Stimulated activated CD8-positive, alpha-beta memory T cell treated with anti-CD3 and anti-CD28 coated beads, Interleukin-15, amount 100 ng/mL, for 48 hours (primary cell): ENCODE data around the gene ZNF438.
"Not testable (repeated sequence)": the region's sequence is repeated elsewhere in the genome, so short reads cannot be mapped to it uniquely, and the experiment has no call there.

ENCODE experiments used
- DNase-seq, 2 donors: peaks; one replicate each; pipeline ENCODE4 v3.0.0-alpha.2; 2020; ENCODE audit warnings: low read depth in 2 of 2

Gene ZNF438

DNA sequence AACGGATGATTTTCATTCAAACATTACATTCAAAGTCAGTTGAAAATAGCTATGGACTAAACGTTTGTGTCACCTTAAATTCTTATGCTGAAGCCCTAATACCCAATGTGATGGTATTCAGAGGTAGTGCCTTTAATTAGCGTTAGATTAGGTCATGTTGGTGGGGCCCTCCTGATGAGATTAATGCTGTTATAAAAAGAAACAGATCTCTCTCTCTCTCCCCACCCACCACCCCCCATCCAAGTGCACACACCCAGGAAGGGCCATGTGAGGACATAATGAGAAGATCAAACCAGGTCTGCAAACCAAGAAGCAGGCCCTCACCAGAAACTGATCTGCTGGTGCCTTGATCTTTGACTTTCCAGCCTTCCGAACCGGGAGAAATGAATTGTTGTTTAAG, 44.2 kb downstream of the ZNF438 start:
- DNase-seq, result no peak

DNA sequence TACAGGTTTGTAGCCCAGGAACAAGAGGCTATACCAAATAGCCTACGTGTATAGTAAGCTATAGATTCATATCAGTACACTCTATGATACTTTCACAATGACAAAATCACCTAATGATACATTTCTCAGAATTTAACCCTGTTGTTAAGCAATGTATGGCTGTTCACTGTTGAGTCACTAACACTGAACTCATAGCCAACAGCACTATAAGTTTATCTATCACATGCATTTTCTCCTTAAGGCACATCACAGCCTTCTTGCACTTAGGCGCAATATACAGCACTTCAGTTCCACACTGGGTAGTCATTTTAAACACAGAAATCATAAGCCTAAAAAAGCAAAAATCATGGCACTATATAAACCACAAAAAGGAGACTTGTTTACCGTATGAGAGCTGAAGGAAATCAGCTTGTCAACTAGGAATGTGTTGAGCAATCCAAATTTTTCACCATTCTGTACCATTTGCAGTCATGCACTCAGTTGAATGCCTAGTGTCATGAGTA, 45.6 kb downstream of the ZNF438 start:
- no peak for DNase-seq

DNA sequence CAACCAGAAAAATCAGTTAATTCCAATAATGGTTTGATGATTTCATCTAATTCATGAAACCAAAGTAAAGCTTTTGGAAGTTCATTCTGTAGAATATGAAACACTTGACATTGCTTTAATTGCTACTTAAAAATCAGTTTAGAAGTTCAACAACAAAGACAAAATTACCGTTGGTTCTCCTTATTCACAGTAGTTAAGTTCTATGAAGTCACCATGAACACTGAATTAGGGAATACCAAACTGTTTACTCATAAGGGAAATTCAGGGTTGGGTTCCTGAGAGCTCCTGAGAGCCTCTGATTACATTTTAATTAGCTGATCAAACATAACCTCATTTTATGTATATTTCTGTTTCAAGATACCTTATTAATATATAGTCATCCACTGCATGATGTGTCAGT, 46.2 kb downstream of the ZNF438 start:
- no peak for DNase-seq

DNA sequence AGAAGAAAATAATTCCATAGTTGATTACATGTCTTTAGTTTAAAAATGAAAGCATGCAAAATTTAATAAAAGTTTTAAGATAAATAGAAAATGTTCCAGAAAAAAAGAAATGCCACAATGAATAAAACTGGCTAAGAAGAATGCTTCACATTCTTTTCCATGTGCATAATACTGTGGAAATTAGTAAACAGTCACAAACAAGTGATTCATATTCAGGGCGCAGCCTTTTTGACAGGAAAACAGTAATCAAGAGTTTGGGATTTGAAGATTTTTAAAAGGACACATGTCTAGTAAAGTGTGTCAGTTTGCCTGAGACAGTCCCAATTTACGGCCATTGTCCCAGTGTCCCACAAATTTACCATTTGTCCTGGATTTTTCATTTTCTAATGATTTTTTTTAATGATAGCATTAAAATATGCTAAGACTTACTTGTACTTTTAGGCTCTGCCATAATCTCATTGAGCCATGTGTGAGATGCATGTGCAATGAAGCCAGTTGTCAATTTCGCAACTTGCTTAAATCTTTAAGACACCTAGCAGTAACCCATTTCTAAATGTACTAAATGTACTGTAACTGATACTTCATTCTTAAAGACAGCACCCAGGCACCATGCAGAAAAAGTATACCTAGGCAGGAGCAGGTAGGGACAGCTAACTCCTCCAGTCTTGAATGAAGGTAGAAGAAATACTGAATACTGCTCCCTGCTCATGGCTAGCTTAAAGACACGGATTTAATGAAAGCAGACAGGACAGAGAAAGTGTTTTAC, 46.9 kb downstream of the ZNF438 start:
- DNase-seq, result no peak

DNA sequence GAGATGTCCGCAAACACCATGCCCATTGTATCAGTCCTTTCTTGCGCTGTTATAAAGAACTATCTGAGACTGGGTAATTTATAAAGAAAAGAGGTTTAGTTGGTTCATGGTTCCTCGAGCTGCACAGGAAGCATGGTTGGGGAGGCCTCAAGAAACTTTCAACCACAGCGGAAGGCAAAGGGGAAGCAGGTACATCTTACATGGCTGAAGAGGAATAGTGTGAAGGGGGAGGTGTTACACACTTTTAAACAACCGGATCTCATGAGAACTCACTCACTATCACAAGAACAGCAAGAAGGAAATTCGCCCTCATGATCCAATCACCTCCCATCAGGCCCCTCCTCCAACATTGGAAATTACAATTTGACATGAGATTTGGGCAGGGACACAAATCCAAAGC, 48.5 kb downstream of the ZNF438 start:
- not testable (repeated sequence) for DNase-seq

DNA sequence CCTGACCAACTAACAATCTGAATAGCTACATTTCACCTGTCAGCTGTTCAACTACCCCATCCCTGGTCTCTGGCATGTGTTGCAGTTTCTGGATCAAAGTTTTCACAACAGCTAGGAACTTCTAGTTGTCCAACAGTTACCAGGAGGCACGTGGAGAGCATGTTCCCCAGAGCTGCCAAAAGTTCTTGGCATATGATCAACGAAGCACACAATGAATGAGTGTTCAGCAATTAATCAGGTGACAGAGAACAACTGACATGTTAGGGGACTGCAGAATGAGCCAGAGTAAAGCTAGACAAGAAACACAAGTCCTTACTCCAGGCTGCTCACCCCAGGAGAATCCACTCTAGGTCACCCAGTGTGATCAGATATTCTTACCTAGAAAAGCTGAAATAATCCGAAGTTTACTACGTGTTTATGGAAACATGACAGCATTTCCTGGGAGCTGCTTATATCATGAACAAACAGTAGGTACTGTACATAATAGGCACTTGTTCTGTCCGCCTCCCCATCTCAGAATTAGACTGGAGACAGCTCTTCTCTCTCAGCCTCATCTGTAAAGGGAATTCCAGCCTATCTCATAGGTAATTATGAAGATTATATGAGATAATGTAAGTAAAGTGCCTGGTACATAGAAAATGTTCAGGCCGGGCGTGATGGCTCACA, 50.6 kb downstream of the ZNF438 start:
- DNase-seq, result no peak

DNA sequence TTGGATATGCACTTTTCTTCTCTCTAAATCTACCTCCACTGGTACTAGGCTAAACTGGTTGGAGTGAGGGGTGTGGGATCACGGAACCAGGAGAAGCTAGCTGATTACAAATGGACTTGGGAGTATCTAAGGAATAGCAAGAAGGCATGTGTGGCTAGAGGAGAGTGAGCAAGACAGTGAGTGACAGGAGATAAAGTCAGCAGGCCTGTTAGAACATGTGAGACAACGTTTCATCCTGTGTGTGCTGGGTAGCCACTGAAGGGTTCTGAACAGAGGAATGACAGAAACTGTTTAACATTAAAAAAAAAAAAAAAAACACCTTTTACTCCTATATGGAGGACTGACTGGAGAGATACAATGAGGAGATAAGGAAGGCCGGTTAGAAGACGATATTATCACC, 51.7 kb downstream of the ZNF438 start:
- DNase-seq, result no peak

DNA sequence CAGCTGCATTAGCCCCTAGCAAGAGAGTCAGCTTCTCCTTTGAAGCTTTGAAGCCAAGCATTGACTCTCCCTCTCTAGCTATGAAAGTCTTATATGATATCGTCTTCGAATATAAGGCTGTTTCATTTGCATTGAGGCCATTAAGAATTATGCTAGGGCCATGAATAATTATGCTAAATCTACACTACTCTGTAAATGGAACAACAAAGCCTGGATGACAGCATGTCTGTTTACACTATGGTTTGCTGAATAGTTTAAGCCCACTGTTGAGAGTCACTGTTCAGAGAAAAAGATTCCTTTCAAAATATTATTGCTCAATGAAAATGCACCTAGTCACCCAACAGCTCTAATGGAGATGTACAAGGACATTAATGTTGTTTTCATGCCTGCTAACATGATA, 52.8 kb downstream of the ZNF438 start:
- DNase-seq, result no peak

DNA sequence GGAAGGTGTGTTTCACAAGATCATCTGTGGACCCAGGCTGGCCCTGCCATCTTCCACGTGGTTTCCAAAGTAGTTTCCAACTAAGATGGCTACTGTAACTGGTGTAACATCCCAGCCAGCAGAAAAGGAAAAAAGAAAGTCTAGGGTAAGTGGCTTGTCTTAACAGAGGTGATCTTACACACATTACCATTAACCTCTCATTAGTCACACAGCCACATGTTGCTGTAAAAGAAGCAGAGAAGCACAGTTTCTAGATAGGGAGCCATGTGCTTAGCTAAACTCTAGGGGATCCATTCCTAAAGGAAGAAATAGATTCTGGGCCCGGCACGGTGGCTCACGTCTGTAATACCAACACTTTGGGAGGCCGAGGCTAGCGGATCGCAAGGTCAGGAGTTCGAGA, 54.3 kb downstream of the ZNF438 start:
- DNase-seq, result no peak

DNA sequence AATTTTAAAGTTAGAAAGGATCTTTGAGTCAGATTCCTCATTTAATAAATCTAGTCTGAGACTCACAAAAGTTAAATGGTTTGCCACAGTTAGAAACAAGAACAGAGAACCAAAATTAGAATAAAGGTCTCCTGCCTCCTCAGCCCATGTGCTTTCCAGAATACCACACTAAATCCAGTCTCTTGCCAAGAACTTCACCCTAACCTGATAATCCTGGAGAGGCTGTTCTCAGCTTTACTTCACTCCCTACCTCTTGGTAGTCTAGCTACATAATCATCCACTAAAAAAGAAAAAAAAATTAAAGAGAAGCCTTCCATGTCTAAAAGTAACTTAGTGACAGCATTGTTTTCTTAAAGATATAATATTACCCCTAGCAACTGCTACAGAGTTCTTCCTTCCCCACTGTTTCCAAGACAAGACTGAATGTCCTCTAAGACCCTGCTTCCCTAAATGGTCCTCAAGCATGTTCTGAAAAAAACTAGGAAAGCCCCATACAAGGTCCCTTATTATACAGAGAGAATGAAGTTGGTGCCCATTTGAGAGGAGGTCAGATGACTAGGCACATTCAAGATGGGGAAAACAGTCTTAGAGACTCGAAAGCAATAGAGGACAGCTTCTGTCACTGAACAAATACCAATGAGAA, 56.8 kb downstream of the ZNF438 start:
- DNase-seq, result no peak

DNA sequence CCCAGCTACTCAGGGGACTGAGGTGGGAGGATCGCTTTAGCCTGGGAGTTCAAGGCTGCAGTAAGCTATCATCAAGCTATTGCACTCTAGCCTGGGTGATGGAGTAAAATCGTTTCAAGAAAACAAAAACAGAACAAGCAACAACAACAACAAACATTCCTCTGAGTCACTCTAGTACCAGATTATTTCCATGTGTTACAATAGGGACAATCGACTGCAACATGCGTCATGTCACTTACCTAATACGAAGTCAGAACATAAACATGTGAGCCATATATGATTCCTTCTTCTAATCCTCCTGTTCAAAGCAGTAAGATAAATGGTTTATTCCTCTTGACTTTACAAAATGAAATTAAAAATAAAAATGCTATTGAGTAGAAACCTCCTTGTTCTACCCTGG, 57.3 kb downstream of the ZNF438 start:
- no peak for DNase-seq

DNA sequence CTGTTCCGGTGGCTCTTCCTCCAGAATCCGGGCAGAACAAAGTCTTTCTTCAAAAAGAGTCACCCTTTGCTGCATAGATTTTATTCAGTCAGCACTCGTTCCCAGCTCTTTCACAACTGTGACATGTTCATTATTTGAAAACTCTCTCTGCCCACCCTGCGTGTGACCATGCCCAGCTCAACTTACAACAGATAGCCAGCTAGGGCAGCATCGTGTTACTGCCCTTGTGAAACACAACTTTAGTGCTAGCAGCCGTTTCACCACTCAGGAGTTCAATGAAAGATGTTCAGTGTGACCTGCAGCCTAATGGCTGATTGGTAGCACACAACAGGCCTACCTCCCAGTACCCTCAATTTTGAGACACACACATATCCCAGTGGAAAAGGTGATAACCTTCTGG, 57.9 kb downstream of the ZNF438 start:
- no peak for DNase-seq

DNA sequence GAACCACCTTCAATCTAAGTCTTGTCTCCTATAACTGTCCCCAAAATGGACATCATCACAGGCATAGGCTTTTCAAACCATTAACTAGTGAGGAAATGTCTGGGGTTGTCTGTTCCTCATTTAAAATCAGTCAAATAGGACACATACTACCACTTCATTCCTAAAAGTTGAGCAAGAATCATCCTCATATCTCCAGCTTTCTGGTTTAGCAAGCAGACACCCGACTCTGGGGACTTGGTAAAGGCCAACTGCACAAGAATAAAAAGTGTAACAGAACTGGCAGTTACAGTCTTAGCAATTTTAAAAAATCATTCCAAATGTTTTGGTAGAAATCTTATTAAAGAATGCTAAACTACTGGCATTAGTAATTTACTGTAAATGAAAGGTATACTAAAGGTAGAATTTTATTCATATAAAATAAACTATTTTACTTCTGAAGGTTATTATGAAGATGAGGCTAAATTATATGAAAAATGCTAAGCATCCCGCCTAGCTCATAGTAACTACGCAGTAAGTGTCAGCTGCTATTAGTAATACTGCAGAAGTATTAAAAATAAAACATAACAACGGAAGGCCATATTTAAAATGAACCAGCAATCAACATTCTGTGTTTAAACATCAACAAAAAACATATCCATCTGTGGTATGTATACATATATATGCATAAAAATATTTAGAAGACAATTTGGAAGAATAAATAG, 60.8 kb downstream of the ZNF438 start:
- DNase-seq, result no peak

DNA sequence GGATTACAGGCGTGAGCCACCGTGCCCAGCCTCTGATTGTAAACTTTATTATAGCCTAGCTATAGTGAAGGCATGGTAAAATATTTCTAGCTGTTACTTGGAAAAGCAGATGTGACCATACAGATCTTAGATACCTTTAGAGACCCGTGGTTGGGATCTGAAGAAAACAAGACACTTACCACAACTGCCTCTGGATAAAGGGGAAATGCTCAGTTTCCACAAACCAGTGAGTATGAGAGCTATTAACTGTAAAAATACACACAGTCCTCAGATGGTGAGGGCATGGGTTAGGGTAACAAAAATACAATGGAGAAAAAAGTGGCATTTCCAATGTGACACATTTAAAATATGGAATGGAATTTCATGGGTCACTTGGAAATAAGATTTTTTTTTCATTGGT, 63.0 kb downstream of the ZNF438 start:
- DNase-seq, result no peak

DNA sequence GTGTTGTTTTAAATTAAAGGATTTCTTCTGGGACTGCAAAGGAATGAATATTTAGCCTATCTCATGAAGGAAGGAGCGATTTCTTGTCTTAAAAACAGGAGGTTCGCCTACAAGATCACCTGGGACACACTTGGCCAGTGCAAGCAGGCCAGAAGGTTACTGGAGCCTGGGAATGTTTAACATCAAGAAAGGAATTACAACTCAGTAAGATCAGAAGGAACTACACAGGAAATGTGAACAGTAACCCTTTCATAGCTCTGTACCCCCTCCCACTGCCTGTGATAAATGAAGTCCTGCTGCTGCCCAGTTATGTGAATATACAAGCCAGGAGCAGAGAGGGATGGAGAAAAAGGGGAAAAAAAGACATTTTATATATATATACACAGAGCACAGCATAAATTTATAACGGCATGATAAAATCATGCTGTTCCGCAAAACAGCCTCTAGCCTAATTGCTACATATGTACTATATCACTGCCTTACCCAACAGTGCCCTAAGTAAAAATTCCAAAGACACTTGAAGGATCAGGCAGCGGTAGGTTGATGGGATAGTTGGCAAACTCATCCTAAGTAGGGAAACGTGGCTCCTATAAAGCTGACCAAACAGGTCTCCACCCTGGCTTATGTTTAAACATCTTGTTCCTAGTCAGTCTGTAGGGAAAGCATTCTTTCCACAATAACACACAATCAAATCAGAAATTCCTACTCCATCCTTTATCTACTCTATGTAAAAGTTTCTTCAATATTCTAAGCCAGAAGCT, 63.8 kb downstream of the ZNF438 start:
- DNase-seq, result no peak

DNA sequence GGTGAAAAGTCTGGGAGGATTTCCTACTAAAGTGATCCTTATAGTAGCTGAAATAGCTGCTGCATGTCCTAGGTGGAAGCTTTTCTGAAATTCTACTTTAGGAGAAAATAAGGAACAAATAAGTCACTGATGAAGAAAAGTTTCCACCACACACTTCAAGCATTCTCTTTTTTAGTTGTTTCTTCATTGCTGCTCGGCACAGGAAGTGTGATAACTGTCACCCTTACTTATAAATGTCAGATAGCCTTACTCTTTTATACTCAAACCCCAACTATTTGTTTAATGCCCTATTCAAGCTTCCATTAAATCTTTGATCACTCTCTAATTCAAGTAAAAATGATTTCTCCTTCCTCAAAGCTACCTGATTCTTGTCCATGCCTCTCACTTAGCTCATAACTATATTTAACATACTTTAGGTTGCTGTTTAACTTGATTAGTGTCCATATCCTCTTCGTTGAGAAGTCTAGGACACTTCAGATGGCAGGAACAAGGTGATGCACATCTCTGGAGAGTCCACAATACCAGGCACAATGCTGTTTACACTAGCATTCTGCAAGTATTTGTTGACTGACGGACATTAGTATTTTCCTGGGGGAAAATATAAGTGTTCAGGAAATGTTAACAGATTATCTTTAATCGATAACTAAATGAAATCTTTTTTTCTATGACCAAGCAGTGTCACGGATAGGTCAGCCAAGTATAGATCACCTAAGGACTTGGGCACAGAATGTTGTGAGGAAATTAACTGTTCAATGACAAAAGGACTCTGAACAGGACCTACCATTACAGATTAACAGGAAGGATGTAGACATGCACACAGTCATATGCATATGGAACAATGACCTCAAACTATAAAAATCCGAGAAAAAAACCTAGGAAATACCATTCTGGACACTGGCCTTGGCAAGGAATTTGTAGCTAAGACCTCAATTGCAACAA, 67.4 kb downstream of the ZNF438 start:
- DNase-seq, result no peak

DNA sequence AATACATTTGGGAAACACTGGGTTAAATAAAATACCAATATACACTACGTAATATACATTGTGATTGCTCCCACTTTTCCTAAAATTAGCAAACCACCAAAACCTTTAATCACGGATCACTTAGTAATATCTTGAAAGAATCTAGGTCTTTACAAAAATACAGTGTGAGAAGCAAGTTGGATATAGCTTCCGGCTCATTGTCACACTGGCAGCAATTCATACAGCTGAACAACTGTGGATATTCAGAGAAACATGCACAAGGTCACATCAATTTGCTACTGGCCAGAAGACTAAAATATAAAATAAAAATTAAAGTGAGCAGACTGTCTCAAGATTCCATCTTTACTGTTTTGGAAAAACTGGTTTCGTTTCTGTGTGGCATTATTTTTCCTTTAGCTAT, 69.1 kb downstream of the ZNF438 start:
- no peak for DNase-seq

DNA sequence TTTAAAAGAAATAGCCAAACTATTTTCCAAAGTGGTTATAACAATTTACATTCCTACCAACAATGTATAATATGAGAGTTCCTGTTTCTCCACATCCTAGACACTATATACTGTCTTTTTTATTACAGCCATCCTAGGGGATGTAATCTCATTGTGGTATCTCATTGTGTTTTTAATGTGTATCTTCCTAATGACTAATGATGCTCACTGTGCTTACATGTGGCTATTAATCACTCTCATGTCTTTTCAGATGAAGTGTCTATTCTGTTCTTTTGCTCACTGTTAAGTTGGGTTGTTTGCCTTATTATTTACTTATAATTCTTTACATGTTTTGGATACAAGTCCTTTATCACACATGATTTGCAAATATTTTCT, 71.8 kb downstream of the ZNF438 start:
- no peak for DNase-seq

DNA sequence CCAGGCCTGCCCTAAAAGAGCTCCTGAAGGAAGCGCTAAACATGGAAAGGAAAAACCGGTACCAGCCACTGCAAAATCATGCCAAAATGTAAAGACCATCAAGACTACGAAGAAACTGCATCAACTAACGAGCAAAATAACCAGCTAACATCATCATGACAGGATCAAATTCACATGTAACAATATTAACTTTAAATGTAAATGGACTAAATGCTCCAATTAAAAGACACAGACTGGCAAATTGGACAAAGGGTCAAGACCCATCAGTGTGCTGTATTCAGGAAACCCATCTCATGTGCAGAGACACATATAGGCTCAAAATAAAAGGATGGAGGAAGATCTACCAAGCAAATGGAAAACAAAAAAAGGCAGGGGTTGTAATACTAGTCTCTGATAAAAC, 82.4 kb downstream of the ZNF438 start:
- DNase-seq, result not testable (repeated sequence)

DNA sequence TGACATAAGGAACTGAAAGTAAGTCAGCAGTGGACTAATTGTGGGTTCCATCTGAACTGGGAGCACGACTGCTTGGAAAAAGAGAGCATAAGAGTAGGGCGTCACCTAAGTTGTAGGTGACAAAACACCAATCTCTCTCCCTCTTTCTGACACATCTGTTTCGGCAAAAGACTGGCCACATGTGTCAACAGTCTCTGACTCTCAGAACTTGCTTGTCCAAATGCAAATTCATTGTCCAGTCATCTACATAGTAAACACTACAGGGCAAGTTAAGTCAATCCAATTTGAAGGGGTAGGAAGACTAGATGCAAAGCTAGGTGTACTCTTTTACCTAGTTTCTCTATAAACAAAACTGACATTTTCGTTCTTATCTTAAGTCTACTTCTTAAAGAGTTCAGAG, 87.7 kb downstream of the ZNF438 start:
- DNase-seq, result no peak

DNA sequence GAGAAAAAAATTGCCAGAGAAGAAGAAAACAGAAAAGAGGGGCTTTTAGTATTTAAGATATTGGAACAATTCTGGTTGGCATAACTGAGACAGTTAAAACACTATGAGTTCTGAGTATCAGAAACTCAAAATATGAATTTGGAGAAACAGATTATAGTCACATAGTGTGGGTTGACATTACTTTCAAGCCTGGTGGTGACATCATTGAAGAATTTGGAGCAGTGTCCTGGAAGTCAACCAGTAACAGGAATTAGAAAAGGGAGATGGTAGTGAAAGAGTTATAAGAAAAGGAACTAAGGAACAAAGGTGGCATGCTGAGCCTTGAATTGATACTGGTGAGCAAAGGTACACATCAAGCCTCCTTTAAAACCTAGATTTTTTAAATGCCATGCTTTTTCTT, 88.2 kb downstream of the ZNF438 start:
- DNase-seq, result no peak
